HG03575 (cell line): ENCODE data around the gene FAT4.

ENCODE experiments used
- ATAC-seq: cut with Tn5 transposase; IDR thresholded peaks from one replicate; pipeline ENCODE4 v1.9.1; 2021; ENCODE audit not compliant: unreplicated experiment, insufficient number of reproducible peaks, low FRiP score; ENCODE audit errors: extremely low read depth

FAT4 gene

DNA sequence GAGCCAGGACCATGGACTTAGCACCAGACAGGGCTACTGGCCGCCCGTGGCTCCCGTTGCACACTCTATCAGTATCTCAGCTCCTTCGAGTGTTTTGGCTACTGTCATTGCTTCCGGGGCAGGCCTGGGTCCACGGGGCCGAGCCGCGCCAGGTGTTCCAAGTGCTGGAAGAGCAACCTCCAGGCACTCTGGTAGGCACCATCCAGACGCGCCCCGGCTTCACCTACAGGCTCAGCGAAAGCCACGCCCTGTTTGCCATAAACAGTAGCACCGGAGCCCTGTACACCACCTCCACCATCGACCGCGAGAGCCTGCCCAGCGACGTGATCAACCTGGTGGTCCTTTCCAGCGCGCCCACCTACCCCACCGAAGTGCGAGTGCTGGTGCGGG, 1.6 kb downstream of the FAT4 start:
- ATAC-seq, result no peak

DNA sequence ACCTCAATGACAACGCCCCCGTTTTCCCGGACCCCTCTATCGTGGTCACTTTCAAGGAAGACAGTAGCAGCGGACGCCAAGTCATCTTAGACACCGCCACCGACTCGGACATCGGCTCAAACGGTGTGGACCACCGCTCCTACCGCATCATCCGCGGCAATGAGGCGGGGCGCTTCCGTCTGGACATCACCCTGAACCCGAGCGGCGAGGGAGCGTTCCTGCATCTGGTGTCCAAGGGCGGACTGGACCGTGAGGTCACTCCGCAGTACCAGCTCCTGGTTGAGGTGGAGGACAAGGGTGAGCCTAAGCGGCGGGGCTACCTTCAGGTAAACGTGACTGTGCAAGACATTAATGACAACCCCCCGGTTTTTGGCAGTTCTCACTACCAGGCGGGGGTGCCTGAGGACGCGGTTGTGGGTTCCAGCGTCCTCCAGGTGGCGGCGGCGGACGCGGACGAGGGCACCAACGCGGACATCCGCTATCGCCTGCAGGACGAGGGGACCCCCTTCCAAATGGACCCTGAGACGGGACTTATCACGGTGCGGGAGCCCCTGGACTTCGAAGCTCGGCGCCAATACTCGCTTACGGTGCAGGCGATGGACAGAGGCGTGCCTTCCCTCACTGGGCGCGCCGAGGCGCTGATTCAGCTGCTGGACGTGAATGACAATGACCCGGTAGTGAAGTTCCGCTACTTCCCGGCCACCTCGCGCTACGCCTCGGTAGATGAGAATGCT, 2.2 kb downstream of the FAT4 start:
- no peak for ATAC-seq

- ATAC-seq, result no peak
Observed at GRCh38 chr4:125317525-125317877, 2.7 kb downstream of the FAT4 start.

GRCh38 chr4:125319311-125319710, 4.6 kb downstream of the FAT4 start:
- ATAC-seq, result no peak

DNA sequence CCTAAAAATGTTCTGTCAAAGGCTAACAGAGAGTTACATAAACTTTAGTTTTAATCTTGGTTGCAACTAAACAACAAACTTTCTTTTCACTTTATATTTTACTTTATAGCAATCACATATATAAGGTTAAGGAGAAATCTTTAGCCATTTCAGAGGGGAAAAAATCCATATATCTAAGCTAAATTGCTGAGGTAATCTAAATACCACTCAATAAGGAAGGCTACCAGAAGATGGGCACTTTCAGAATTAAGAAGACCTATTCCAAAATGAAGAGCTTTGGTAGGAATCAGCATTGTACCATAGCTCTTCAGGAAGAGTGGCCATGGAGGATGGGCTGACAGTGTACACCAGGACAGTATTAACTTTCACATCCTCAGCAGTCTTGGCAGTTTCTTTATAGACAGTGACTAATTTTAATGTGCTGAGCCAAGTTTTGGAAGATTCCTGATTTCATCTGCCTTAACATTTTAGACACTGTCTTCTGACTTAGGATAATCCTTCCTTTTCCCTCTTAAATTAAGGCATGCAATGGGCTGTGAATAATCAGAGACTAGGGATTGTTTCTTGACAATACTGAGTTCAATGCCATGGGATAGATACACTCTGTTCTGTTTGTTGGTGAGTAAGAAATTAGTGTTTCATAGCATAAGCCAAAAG, 7.1 kb downstream of the FAT4 start:
- ATAC-seq, result no peak

DNA sequence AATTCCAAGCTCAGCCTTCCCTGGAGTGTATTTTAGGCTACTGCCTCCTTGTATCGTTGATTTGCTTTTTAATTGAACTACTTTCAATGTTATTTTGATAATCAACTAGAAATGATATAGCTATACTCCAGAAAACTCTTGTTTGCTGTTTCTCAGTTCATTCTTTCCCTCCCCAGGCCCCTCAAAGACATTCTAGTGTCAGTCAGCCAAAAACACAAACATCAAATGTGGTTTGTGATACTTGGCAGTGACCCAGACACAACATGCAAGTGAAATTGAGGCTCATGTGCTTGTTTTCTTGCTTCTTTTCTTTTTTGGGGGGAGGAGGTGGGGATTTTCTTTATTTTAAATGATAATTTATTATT, 7.6 kb downstream of the FAT4 start:
- no peak for ATAC-seq

DNA sequence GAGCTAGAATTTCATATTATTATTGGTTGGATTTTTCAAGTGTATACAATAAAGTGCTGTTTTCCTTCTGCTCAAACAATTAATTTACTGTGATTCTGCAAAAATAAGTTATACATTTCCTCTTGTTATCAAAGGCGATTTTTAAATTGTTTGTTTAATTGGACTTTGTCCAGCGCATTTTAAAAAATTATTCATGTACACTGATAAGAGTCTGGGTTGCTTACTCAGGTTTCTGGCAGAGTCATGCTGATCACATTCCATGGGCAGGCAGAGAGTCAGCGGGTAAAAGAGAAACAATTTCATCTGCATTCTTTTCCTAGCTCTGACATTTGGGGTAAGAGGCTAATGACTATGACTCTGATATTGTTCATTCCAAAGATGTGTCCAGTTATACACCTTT, 8.9 kb downstream of the FAT4 start:
- no peak for ATAC-seq

DNA sequence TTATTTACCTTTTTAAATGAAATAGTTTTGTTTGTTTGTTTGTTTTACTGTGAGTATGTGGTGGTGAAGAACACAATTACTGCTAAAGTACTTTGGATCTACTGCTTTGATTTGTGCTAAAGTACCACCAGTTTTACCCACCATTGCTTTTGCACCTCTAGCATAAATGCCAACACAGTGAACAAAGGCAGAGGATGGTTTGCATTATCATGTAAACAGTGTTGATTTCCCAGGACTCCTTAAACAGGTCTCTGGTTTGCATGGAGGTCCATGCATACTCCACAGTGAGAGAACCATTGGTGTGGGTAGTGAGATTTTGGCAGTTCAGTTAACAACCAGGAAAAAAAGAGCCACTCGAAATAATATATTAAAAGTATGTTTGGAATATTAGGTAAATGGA, 11.0 kb downstream of the FAT4 start:
- no peak for ATAC-seq

DNA sequence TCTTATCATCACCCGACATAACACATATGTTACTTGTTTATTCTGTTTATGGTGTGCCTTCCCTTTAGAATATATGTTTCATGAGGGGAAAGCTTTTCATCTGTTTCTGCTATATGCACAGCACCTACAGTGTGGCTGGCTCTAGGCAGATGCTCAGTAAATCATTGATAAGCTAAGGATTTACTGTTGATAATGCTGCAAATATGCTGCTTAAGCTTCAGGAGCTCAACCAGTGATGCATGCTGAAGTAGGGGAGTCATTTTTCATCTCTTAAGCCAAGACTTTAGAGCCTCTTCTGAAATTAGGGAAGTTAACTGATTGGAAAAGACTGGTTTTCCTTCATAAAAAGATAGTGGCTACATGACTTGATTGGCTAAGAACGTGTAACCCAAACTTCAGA, 16.4 kb downstream of the FAT4 start:
- no peak for ATAC-seq

DNA sequence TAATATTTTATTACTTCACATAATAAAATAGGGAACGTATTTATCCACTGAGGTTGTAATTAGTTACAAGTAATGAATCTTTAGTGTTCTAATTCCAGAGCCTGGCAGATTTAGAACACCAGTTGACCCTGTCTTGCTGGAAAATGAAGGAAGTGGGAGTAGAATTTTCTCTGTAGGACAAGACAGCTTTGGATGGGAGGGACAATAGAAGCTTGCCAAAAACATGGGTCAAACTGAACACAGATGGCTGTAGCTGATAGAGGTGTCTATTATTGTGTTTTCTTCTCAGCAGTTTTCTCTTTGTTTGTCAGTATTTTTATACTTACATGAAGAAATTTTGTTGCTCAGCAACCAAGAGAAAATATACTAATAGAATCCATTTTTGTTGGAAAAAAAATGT, 20.2 kb downstream of the FAT4 start:
- ATAC-seq, result no peak

- ATAC-seq, result no peak
Observed at GRCh38 chr4:125338814-125339213, 24.1 kb downstream of the FAT4 start.

GRCh38 chr4:125344198-125344597, 29.4 kb downstream of the FAT4 start:
- no peak for ATAC-seq

DNA sequence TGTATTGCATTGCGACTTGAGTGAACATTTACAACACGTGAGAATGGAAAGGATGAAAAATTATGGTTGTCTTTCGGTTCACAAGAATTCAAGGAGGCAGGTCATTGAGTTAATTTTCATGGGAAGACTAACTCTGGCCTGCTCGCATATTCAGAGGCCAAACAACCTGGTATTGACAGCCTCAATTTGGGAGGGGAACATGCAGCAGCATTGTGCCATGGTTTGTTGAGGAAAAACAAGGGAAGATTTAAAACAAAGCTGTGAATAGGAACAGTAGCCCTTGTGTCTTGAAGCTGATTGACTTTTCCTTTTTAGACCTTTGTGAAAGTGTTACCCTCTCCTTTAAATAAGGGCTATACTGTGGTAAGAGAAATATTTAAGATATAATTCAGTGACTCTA, 31.9 kb downstream of the FAT4 start:
- ATAC-seq, result no peak

DNA sequence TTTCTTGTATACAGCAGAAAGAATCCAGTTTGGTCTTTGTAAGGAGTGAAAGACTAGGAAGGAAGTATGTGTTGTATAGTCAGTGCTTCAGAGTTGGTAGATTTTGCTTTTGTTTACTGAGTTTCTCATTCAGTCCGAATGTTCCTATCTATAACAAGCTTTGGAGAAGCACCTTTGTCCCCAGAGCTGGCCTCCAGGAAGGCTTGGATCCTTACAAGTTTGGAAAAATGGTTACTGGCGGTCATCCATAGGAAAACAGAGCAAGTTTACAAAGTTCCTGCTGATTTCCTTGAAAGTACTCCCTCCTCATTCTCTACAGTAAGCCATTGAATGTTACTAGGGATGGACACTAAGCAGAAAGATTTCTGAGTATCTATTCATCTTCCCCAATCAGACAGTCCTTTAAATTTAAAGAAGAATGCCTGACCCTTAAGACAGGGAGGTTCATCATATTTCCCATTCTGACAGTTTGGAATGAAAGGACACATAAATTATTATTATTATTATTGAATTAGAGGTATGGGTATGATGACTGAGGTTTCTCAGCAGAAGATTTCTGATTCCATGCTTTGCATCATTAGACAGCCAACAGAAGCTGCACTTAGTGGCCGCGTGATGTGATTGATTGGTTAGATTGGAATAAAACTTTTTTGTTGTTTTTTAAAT, 35.8 kb downstream of the FAT4 start:
- no peak for ATAC-seq

DNA sequence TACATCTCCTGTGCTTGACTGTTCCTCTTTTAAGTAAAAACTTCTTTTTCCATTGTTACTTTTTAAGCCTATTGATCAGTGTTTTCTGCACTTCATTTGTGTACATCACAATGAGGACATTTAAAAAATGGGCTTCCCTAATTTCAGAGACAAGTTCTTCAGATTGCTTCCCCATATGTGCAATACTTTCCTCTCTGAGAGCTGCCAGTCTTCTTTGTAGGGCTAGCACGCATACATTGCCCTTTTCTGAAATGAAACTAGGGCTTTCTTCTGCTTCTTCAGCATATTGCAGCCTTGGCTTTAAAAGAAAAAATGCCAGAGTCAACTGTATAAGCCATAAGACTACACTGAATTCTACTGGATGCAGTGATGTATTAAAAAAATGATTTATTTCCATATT, 37.8 kb downstream of the FAT4 start:
- no peak for ATAC-seq

GRCh38 chr4:125353131-125353530, 38.4 kb downstream of the FAT4 start:
- no peak for ATAC-seq

GRCh38 chr4:125355791-125356190, 41.0 kb downstream of the FAT4 start:
- no peak for ATAC-seq

DNA sequence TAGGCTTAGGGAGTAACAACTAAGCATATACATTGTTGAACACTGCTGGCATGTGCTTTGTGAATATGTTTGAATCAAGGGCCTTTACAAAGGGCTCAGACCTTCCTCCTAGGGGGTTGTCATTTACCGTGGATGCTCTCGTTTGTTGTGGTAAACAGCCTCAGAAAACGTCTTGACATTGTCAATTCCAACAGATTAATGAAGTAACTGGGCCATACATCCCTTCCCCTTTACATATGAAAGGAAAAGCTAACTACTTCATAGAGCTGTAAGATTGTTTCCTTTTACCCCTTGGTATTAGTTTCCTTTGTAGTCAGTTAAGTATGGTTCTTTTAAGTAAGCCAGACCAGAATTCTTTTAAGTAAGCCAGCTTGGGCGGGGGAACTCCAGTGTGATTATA, 42.9 kb downstream of the FAT4 start:
- ATAC-seq, result no peak

GRCh38 chr4:125358453-125358852, 43.7 kb downstream of the FAT4 start:
- ATAC-seq, result no peak

- no peak for ATAC-seq
Observed at GRCh38 chr4:125359363-125359762, 44.6 kb downstream of the FAT4 start.
